Epithelial cell of prostate (primary cell): Measurements from ENCODE around the gene DGCR6L.
"Not testable (repeated sequence)": the region's sequence is repeated elsewhere in the genome, so short reads cannot be mapped to it uniquely, and the experiment has no call there.

Experiments
- DNase-seq: peaks from one replicate; pipeline ENCODE4 v3.0.0-alpha.2; 2011; ENCODE audit warnings: low read depth, low spot score
- H3K27ac ChIP-seq: fragments of 450-650 bp; 2 replicates; pipeline ENCODE4 v1.5.1; 2017; ENCODE audit warnings: mild to moderate bottlenecking

The DGCR6L gene

GRCh38 chr22:20311249-20312062 is 8.4 kb downstream of the DGCR6L start:
- not testable (repeated sequence) for H3K27ac ChIP-seq, DNase-seq

- not testable (repeated sequence) for H3K27ac ChIP-seq, DNase-seq
Observed at GRCh38 chr22:20310773-20311172, 9.1 kb downstream of the DGCR6L start.

- not testable (repeated sequence) for DNase-seq, H3K27ac ChIP-seq
Observed at GRCh38 chr22:20310180-20310579, 9.7 kb downstream of the DGCR6L start.

GRCh38 chr22:20308806-20309650 is 10.8 kb downstream of the DGCR6L start:
- DNase-seq, H3K27ac ChIP-seq: not testable (repeated sequence)

- H3K27ac ChIP-seq, DNase-seq: not testable (repeated sequence)
Observed at GRCh38 chr22:20307448-20308447, 12.1 kb downstream of the DGCR6L start.

- DNase-seq, H3K27ac ChIP-seq: not testable (repeated sequence)
Observed at GRCh38 chr22:20306646-20307447, 13.0 kb downstream of the DGCR6L start.

GRCh38 chr22:20305894-20306645 is 13.8 kb downstream of the DGCR6L start:
- H3K27ac ChIP-seq, result no peak overlapping the region
- DNase-seq, result no peak

- H3K27ac ChIP-seq, DNase-seq: not testable (repeated sequence)
Observed at GRCh38 chr22:20305230-20305893, 14.5 kb downstream of the DGCR6L start.

GRCh38 chr22:20304646-20305045 is 15.2 kb downstream of the DGCR6L start:
- H3K27ac ChIP-seq, result no peak overlapping the region
- DNase-seq, result no peak

- H3K27ac ChIP-seq, DNase-seq: not testable (repeated sequence)
Observed at GRCh38 chr22:20303229-20303534, 16.7 kb downstream of the DGCR6L start.

- DNase-seq, result no peak
Observed at GRCh38 chr22:20302438-20303228, 17.2 kb downstream of the DGCR6L start.

GRCh38 chr22:20299746-20300136 is 20.1 kb downstream of the DGCR6L start:
- DNase-seq, result no peak
- H3K27ac ChIP-seq, result no peak overlapping the region

More at GRCh38 chr22:20302438-20303228, 17.2 kb downstream of the DGCR6L start:
- no peak overlapping the region for H3K27ac ChIP-seq

GRCh38 chr22:20298803-20299745 is 20.8 kb downstream of the DGCR6L start:
- no peak for DNase-seq
- no peak overlapping the region for H3K27ac ChIP-seq

GRCh38 chr22:20298110-20298802 is 21.6 kb downstream of the DGCR6L start:
- H3K27ac ChIP-seq, result no peak overlapping the region
- no peak for DNase-seq

GRCh38 chr22:20297414-20298109 is 22.3 kb downstream of the DGCR6L start:
- no peak overlapping the region for H3K27ac ChIP-seq
- no peak for DNase-seq
